Stomach (tissue), 9 donors: Measurements from ENCODE around the gene CEP112. TPM values are rescaled to one million over a fixed set of nuclear protein-coding genes. Genes with fewer than 3 reads are reported as not detected.

Source experiments
- DNase-seq, 2 donors: peaks; one replicate each; pipeline versions ENCODE4 v3.0.0 to v3.0.0-alpha.2; 2013 to 2019
- H3K27ac ChIP-seq, 5 donors: fragments of 200-600 bp in 4 of 5; sonication (generic) in 4 of 5; one replicate each; pipeline ENCODE4 v1.5.1; 2013 to 2019; ENCODE audit warnings: mild to moderate bottlenecking in 1 of 5, moderate library complexity in 1 of 5
- H3K27me3 ChIP-seq, 3 donors: fragments of 200-600 bp; sonication (generic); one replicate each; pipeline ENCODE4 v1.5.1; 2017 to 2019; ENCODE audit warnings: mixed run types in 1 of 3
- H3K36me3 ChIP-seq, 4 donors: fragments of 200-600 bp; sonication (generic); 1 replicate in 3 of 4; 2 replicates in 1 of 4; pipeline ENCODE4 v1.5.1; 2016 to 2019
- H3K4me1 ChIP-seq, 4 donors: fragments of 200-600 bp; sonication (generic); one replicate each; pipeline ENCODE4 v1.5.1; 2016 to 2019
- H3K4me3 ChIP-seq, 4 donors: fragments of 200-600 bp; sonication (generic) in 3 of 4; one replicate each; pipeline ENCODE4 v1.5.1; 2016 to 2019; ENCODE audit warnings: mild to moderate bottlenecking in 1 of 4
- H3K9me3 ChIP-seq, 4 donors: fragments of 200-600 bp; sonication (generic); one replicate each; pipeline ENCODE4 v1.5.1; 2016 to 2019
- CTCF ChIP-seq, 7 experiments: fragments of 450-650 bp in 4 of 7; fragments of 200-600 bp in 3 of 7; sonication (generic) in 3 of 7; IDR thresholded peaks; one replicate each; pipeline ENCODE4 v1.5.1; 2016 to 2019; ENCODE audit warnings: antibody characterized with exemption in 7 of 7, control low read depth in 2 of 7, mild to moderate bottlenecking in 1 of 7
- EP300 ChIP-seq: sonication (generic); formaldehyde crosslinking; IDR thresholded peaks from one replicate; pipeline ENCODE4 v1.6.1; 2017; ENCODE audit warnings: antibody characterized with exemption
- POLR2A ChIP-seq, 4 donors: fragments of 450-650 bp; IDR thresholded peaks; one replicate each; pipeline ENCODE4 v1.6.1; 2016; ENCODE audit warnings: antibody characterized with exemption in 4 of 4, control low read depth in 2 of 4, mild to moderate bottlenecking in 1 of 4, moderate library complexity in 1 of 4
- POLR2AphosphoS5 ChIP-seq, 3 donors: sonication (generic); formaldehyde crosslinking; IDR thresholded peaks; one replicate each; pipeline ENCODE4 v1.6.1; 2016; ENCODE audit warnings: antibody characterized with exemption in 3 of 3
- WGBS, 5 donors: extraction: QIAGEN DNeasy Blood & Tissue Kit in 3 of 5; methylation state at CpG; one replicate each; pipeline versions ENCODE4 v1.1.5 to v1.1.7; 2013 to 2018; 5-methylcytosine and 5-hydroxymethylcytosine counted together
- intact Hi-C: fragments of 100-400 bp; cut with DNase I; formaldehyde crosslinking; loops from one replicate; pipeline ENCODE4 v1.15.1; 2023; ENCODE audit warnings: low total_unique reads
- polyA plus RNA-seq, 3 donors: library from polyadenylated mRNA; stranded (reverse); fragments of 200-250 nt; gene quantifications; one replicate each; pipeline ENCODE4 v1.2.3, GENCODE V29; 2013
- total RNA-seq, 5 donors: library from RNA; depleted of rRNA; stranded (reverse); fragments of >200 nt; gene quantifications; one replicate each; pipeline versions ENCODE4 v1.1.0 to v1.2.3, GENCODE V29; 2014 to 2016
- donor health status: healthy with polysubstance abuse.
- donor health status: Bipolar disorder and iron deficiency.
- donor health status: healthy.

CEP112 gene
- total and polyA plus RNA-seq, 8 donors: 3.5 to 108 (median 13.3) TPM

GRCh38 chr17:65665966-65666365, 526.0 kb downstream of the CEP112 start:
- Histone ChIP-seq H3K36me3 (no peaks in the 10 kb centered on the region), H3K4me1 (no peaks in the 10 kb centered on the region), H3K27ac (no peak overlapping the region), H3K4me3 (no peak overlapping the region), H3K27me3 (no peaks in the 10 kb centered on the region), H3K9me3 (no peaks in the 10 kb centered on the region)
- intact Hi-C loops: no loop called here
- no peak for DNase-seq
- TF ChIP-seq POLR2A (IDR thresholded peaks at IDR 0.05) (no peak), EP300 (no peak), CTCF (IDR thresholded peaks at IDR 0.05) (no peak), POLR2AphosphoS5 (IDR thresholded peaks at IDR 0.05) (no peak)
- 80 to 93% (median 87%) methylated on average over 2 of the region's 2 CpGs for WGBS, 5 donors

DNA sequence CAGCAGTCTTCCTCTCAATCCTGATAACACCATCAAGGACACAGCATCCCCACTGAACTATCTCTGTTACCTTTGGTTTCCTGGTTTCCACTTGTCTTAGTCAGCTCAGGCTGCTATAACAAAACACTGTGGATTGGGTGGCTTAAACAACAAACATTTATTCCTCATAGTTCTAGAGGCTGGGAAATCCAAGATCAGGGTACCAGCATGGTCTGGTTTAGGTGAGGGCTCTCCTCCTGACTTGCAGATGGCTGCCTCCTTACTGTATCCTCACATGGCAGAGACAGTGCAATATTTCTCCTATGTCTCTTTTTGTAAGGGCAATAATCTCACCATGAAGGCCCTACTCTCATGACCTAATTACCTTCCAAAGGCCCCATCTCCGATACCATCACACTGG, 527.2 kb downstream of the CEP112 start:
- no peak for DNase-seq
- WGBS, 5 donors: 96 to 100% (median 100%) methylated on average over 1 of the region's 1 CpG
- H3K9me3 ChIP-seq: no peaks in the 10 kb centered on the region
- H3K4me1 ChIP-seq: no peaks in the 10 kb centered on the region
- no peaks in the 10 kb centered on the region for H3K27me3 ChIP-seq
- H3K36me3 ChIP-seq: no peaks in the 10 kb centered on the region
- no peak for TF ChIP-seq CTCF (IDR thresholded peaks at IDR 0.05)
- no peak for TF ChIP-seq POLR2AphosphoS5 (IDR thresholded peaks at IDR 0.05)
- TF ChIP-seq EP300: no peak
- no peak for TF ChIP-seq POLR2A (IDR thresholded peaks at IDR 0.05)
- H3K27ac ChIP-seq: no peak overlapping the region
- no peak overlapping the region for H3K4me3 ChIP-seq
- intact Hi-C loops: no loop called here

GRCh38 chr17:65664266-65664665, 527.7 kb downstream of the CEP112 start:
- Histone ChIP-seq H3K9me3 (no peaks in the 10 kb centered on the region), H3K4me3 (no peak overlapping the region), H3K27me3 (no peaks in the 10 kb centered on the region), H3K4me1 (no peaks in the 10 kb centered on the region), H3K36me3 (no peaks in the 10 kb centered on the region), H3K27ac (no peak overlapping the region)
- 92 to 95% (median 93%) methylated on average over 4 of the region's 4 CpGs for WGBS, 5 donors
- no peak for TF ChIP-seq EP300
- TF ChIP-seq POLR2AphosphoS5 (IDR thresholded peaks at IDR 0.05): no peak
- TF ChIP-seq POLR2A (IDR thresholded peaks at IDR 0.05): no peak
- no peak for TF ChIP-seq CTCF (IDR thresholded peaks at IDR 0.05)
- no peak for DNase-seq
- intact Hi-C loops: no loop called here

DNA sequence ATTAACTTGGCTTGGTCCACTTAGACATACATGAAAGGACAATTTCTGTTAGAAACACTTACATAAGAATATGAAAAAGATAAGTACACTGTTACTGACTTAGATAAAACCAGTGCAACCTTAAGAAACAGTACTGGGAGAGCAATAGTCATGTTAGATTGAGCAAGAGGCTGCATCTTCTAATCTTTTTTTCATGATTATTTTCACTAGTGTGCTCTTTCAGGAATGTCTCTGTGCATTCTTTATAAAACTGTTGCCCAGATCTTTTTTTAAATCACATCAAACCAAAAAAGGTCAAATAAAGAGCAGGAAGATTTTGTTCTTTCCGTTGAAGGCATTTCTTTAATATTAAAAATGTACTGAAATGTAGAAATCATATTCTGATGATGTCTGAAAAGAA, 529.7 kb downstream of the CEP112 start:
- no peaks in the 10 kb centered on the region for H3K27me3 ChIP-seq
- no peak for DNase-seq
- TF ChIP-seq CTCF (IDR thresholded peaks at IDR 0.05) (no peak), POLR2A (IDR thresholded peaks at IDR 0.05) (no peak), POLR2AphosphoS5 (IDR thresholded peaks at IDR 0.05) (no peak), EP300 (no peak)
- intact Hi-C loops: no loop called here
- 65 to 85% (median 74%) methylated on average over 1 of the region's 1 CpG for WGBS, 5 donors
- no peaks in the 10 kb centered on the region for H3K36me3 ChIP-seq
- H3K27ac ChIP-seq: no peak overlapping the region
- H3K9me3 ChIP-seq: no peaks in the 10 kb centered on the region
- peaks cover 0 to 4% (median 0%) of the 10 kb centered on the region in 4 donors for H3K4me1 ChIP-seq
- H3K4me3 ChIP-seq: no peak overlapping the region
